Trophoblast cell (in vitro differentiated cells and primary cell): ENCODE results near the gene REEP5.

Experiments
- DNase-seq, 2 donors: peaks; one replicate each; pipeline ENCODE4 v3.0.0-alpha.2; 2016
- H2AFZ ChIP-seq: 2 replicates; pipeline ENCODE4 v1.6.1; 2013; ENCODE audit warnings: low read length, moderate library complexity, mild to moderate bottlenecking; ENCODE audit not compliant: insufficient read depth, poor library complexity
- H2AK5ac ChIP-seq: 2 replicates; pipeline ENCODE4 v1.6.1; 2013; ENCODE audit warnings: mild to moderate bottlenecking, low read length
- H2BK120ac ChIP-seq: 2 replicates; pipeline ENCODE4 v1.6.1; 2013; ENCODE audit warnings: low read length, mild to moderate bottlenecking, moderate library complexity; ENCODE audit not compliant: insufficient read depth, poor library complexity
- H2BK12ac ChIP-seq: 2 replicates; pipeline ENCODE4 v1.6.1; 2013; ENCODE audit warnings: mild to moderate bottlenecking, low read length, moderate library complexity
- H2BK5ac ChIP-seq: 2 replicates; pipeline ENCODE4 v1.6.1; 2013; ENCODE audit warnings: low read length, low read depth, moderate library complexity, mild to moderate bottlenecking; ENCODE audit not compliant: poor library complexity
- H3K14ac ChIP-seq: 2 replicates; pipeline ENCODE4 v1.6.1; 2013; ENCODE audit warnings: mild to moderate bottlenecking, low read length
- H3K18ac ChIP-seq: 2 replicates; pipeline ENCODE4 v1.6.1; 2013; ENCODE audit warnings: mild to moderate bottlenecking, low read length
- H3K23ac ChIP-seq: 2 replicates; pipeline ENCODE4 v1.6.1; 2013; ENCODE audit warnings: low read length
- H3K27ac ChIP-seq: 2 replicates; pipeline ENCODE4 v1.5.1; 2013; ENCODE audit warnings: low read depth, mild to moderate bottlenecking, inconsistent platforms, low read length, moderate library complexity
- H3K27me3 ChIP-seq: 2 replicates; pipeline ENCODE4 v1.6.1; 2013; ENCODE audit warnings: inconsistent platforms, mild to moderate bottlenecking, low read length, moderate library complexity; ENCODE audit not compliant: insufficient read depth
- H3K36me3 ChIP-seq, 2 experiments: 1 replicate in 1 of 2; 2 replicates in 1 of 2; pipeline ENCODE4 v1.6.1; 2013; ENCODE audit warnings: low read length in 2 of 2, mild to moderate bottlenecking in 2 of 2, moderate library complexity in 1 of 2; ENCODE audit not compliant: insufficient read depth in 2 of 2, control insufficient read depth in 1 of 2
- H3K4ac ChIP-seq: 2 replicates; pipeline ENCODE4 v1.6.1; 2013; ENCODE audit warnings: low read depth, mild to moderate bottlenecking, low read length, moderate library complexity
- H3K4me1 ChIP-seq, 2 experiments: 1 replicate in 1 of 2; 2 replicates in 1 of 2; pipeline ENCODE4 v1.6.1; 2013; ENCODE audit warnings: low read length in 2 of 2, mild to moderate bottlenecking in 2 of 2, moderate library complexity in 1 of 2; ENCODE audit not compliant: insufficient read depth in 2 of 2, control insufficient read depth in 1 of 2
- H3K4me2 ChIP-seq: 2 replicates; pipeline ENCODE4 v1.6.1; 2013; ENCODE audit warnings: inconsistent platforms, mild to moderate bottlenecking, low read length, moderate library complexity
- H3K4me3 ChIP-seq: 2 replicates; pipeline ENCODE4 v1.5.1; 2013; ENCODE audit warnings: mild to moderate bottlenecking, low read depth, low read length, inconsistent platforms
- H3K79me1 ChIP-seq: one replicate; pipeline ENCODE4 v1.6.1; 2013; ENCODE audit warnings: low read length
- H3K79me2 ChIP-seq: 2 replicates; pipeline ENCODE4 v1.6.1; 2013; ENCODE audit warnings: low read length, mild to moderate bottlenecking; ENCODE audit not compliant: control insufficient read depth, insufficient read depth, poor library complexity
- H3K9ac ChIP-seq: 2 replicates; pipeline ENCODE4 v1.6.1; 2013; ENCODE audit warnings: mild to moderate bottlenecking, low read length
- H3K9me3 ChIP-seq: 2 replicates; pipeline ENCODE4 v1.6.1; 2013; ENCODE audit warnings: low read depth, mild to moderate bottlenecking, control low read depth, inconsistent platforms, low read length; ENCODE audit not compliant: insufficient read depth
- H4K12ac ChIP-seq: 2 replicates; pipeline ENCODE4 v1.6.1; 2013; ENCODE audit warnings: low read depth, mild to moderate bottlenecking, low read length, moderate library complexity
- H4K8ac ChIP-seq: 2 replicates; pipeline ENCODE4 v1.6.1; 2013; ENCODE audit warnings: low read depth, mild to moderate bottlenecking, low read length, moderate library complexity
- H4K91ac ChIP-seq: one replicate; pipeline ENCODE4 v1.6.1; 2013; ENCODE audit warnings: low read depth, mild to moderate bottlenecking, low read length, moderate library complexity
- WGBS: extraction: QIAGEN DNeasy Blood & Tissue Kit; methylation state at CpG from one replicate; pipeline ENCODE4 v1.1.7; 2013; ENCODE audit warnings: missing lambda C conversion rate; ENCODE audit not compliant: insufficient read length, insufficient coverage; ENCODE audit errors: extremely low coverage; 5-methylcytosine and 5-hydroxymethylcytosine counted together

Gene REEP5

GRCh38 chr5:112931473-112931872 lies 9.4 kb upstream of the REEP5 start:
- no peak overlapping the region for H2AFZ ChIP-seq
- no peak overlapping the region for H3K9ac ChIP-seq
- no CpG with 5 or more reads among the region's 2 CpGs for WGBS
- H3K18ac ChIP-seq: no peak overlapping the region
- H3K14ac ChIP-seq: no peak overlapping the region
- H3K4me2 ChIP-seq: no peak overlapping the region
- H3K4me1 ChIP-seq: peaks cover 0 to 2% of the 10 kb centered on the region in 2 experiments
- no peak overlapping the region for H4K12ac ChIP-seq
- no peak overlapping the region for H3K23ac ChIP-seq
- no peak overlapping the region for H2BK5ac ChIP-seq
- no peaks in the 10 kb centered on the region for H3K9me3 ChIP-seq
- no peak overlapping the region for H3K4ac ChIP-seq
- no peaks in the 10 kb centered on the region for H3K79me2 ChIP-seq
- H2AK5ac ChIP-seq: no peak overlapping the region
- peaks cover 4% of the 10 kb centered on the region for H3K79me1 ChIP-seq
- no peaks in the 10 kb centered on the region for H3K27me3 ChIP-seq
- no peaks in the 10 kb centered on the region for H3K36me3 ChIP-seq
- no peak overlapping the region for H3K4me3 ChIP-seq
- no peak overlapping the region for H4K8ac ChIP-seq
- no peak overlapping the region for H2BK12ac ChIP-seq
- no peak for DNase-seq
- H4K91ac ChIP-seq: no peak overlapping the region
- H2BK120ac ChIP-seq: no peak overlapping the region
- no peak overlapping the region for H3K27ac ChIP-seq

- Histone ChIP-seq H3K27me3 (no peaks in the 10 kb centered on the region), H4K12ac (no peak overlapping the region), H2AK5ac (no peak overlapping the region), H3K4me2 (no peak overlapping the region), H3K9ac (no peak overlapping the region), H3K79me2 (no peaks in the 10 kb centered on the region), H3K79me1 (peaks cover 2% of the 10 kb centered on the region), H3K36me3 (no peaks in the 10 kb centered on the region), H3K27ac (no peak overlapping the region), H3K18ac (no peak overlapping the region), H4K91ac (no peak overlapping the region), H2AFZ (no peak overlapping the region), H3K4me3 (no peak overlapping the region), H3K4me1 (peaks cover 0 to 2% of the 10 kb centered on the region in 2 experiments), H3K14ac (no peak overlapping the region), H2BK5ac (no peak overlapping the region), H2BK120ac (no peak overlapping the region), H3K4ac (no peak overlapping the region), H3K9me3 (no peaks in the 10 kb centered on the region), H3K23ac (no peak overlapping the region), H2BK12ac (no peak overlapping the region), H4K8ac (no peak overlapping the region)
- DNase-seq: peak in 1 of 2 donors; percentile 14
- WGBS: no CpG with 5 or more reads among the region's 1 CpG
Measured at GRCh38 chr5:112930082-112930344, 8.0 kb upstream of the REEP5 start.

- no peak overlapping the region for H3K18ac ChIP-seq
- H3K9me3 ChIP-seq: no peaks in the 10 kb centered on the region
- H2BK5ac ChIP-seq: no peak overlapping the region
- DNase-seq: peak; percentile 35 to 77
- H3K4me2 ChIP-seq: no peak overlapping the region
- no peaks in the 10 kb centered on the region for H3K79me2 ChIP-seq
- H3K23ac ChIP-seq: no peak overlapping the region
- H3K4ac ChIP-seq: no peak overlapping the region
- no peak overlapping the region for H4K12ac ChIP-seq
- no peaks in the 10 kb centered on the region for H3K36me3 ChIP-seq
- no peak overlapping the region for H2BK12ac ChIP-seq
- peaks cover 0 to 2% of the 10 kb centered on the region in 2 experiments for H3K4me1 ChIP-seq
- no peak overlapping the region for H3K14ac ChIP-seq
- H3K9ac ChIP-seq: no peak overlapping the region
- H3K27me3 ChIP-seq: no peaks in the 10 kb centered on the region
- no peak overlapping the region for H2AK5ac ChIP-seq
- H2AFZ ChIP-seq: no peak overlapping the region
- no peak overlapping the region for H4K8ac ChIP-seq
- no peak overlapping the region for H4K91ac ChIP-seq
- no peak overlapping the region for H3K27ac ChIP-seq
- WGBS: no CpG with 5 or more reads among the region's 4 CpGs
- H3K4me3 ChIP-seq: no peak overlapping the region
- peaks cover 2% of the 10 kb centered on the region for H3K79me1 ChIP-seq
- peak overlapping the region; percentile 24 for H2BK120ac ChIP-seq
Measured at GRCh38 chr5:112929336-112930081, 7.5 kb upstream of the REEP5 start.

GRCh38 chr5:112923988-112924387 lies 2.0 kb upstream of the REEP5 start:
- Histone ChIP-seq H4K91ac (no peak overlapping the region), H3K23ac (no peak overlapping the region), H3K4ac (peak overlapping the region; percentile 59), H3K4me3 (no peak overlapping the region), H3K27me3 (no peaks in the 10 kb centered on the region), H4K8ac (no peak overlapping the region), H3K27ac (no peak overlapping the region), H2AFZ (no peak overlapping the region), H2AK5ac (no peak overlapping the region), H3K9ac (no peak overlapping the region), H2BK5ac (no peak overlapping the region), H2BK12ac (no peak overlapping the region), H3K18ac (no peak overlapping the region), H2BK120ac (no peak overlapping the region), H3K14ac (no peak overlapping the region), H3K79me2 (peaks cover 10% of the 10 kb centered on the region), H3K4me1 (peaks cover 2 to 4% of the 10 kb centered on the region in 2 experiments), H3K79me1 (peaks cover 13% of the 10 kb centered on the region), H3K9me3 (no peaks in the 10 kb centered on the region), H4K12ac (no peak overlapping the region), H3K4me2 (no peak overlapping the region), H3K36me3 (peaks cover 5 to 6% of the 10 kb centered on the region in 2 experiments)
- no peak for DNase-seq
- WGBS: no CpG with 5 or more reads among the region's 6 CpGs
